ENCODE data around the gene COL23A1.

The COL23A1 gene

GRCh38 chr5:178293400-178293799 is 296.8 kb downstream of the COL23A1 start:
- no peak overlapping the region for H3K27ac ChIP-seq
- TF ChIP-seq CTCF (conservative IDR thresholded peaks at IDR 0.05): no peak

GRCh38 chr5:178292826-178293205 is 297.4 kb downstream of the COL23A1 start:
- no peak for TF ChIP-seq CTCF (conservative IDR thresholded peaks at IDR 0.05)
- H3K27ac ChIP-seq: no peak overlapping the region

- TF ChIP-seq CTCF (conservative IDR thresholded peaks at IDR 0.05): no peak
- no peak overlapping the region for H3K27ac ChIP-seq
Observed at GRCh38 chr5:178291969-178292825, 298.0 kb downstream of the COL23A1 start.

GRCh38 chr5:178291161-178291561 is 299.0 kb downstream of the COL23A1 start:
- no peak for TF ChIP-seq CTCF (conservative IDR thresholded peaks at IDR 0.05)

GRCh38 chr5:178290376-178290775 is 299.8 kb downstream of the COL23A1 start:
- no peak for TF ChIP-seq CTCF (conservative IDR thresholded peaks at IDR 0.05)
- H3K27ac ChIP-seq: no peak overlapping the region

More at GRCh38 chr5:178291161-178291561, 299.0 kb downstream of the COL23A1 start:
- H3K27ac ChIP-seq: no peak overlapping the region

- no peak overlapping the region for H3K27ac ChIP-seq
- TF ChIP-seq CTCF (conservative IDR thresholded peaks at IDR 0.05): no peak
Observed at GRCh38 chr5:178289438-178289837, 300.8 kb downstream of the COL23A1 start.

GRCh38 chr5:178288401-178289368 is 301.5 kb downstream of the COL23A1 start:
- H3K27ac ChIP-seq: no peak overlapping the region
- TF ChIP-seq CTCF (conservative IDR thresholded peaks at IDR 0.05): no peak

Measured in VCaP (cell line).